AML-193 (cell line): ENCODE data around the gene BBS9.

Source experiments
- DNase-seq, 2 experiments: peaks; one replicate each; lab custom pipeline; 2025; lab: John Stamatoyannopoulos, UW

The BBS9 gene

GRCh38 chr7:33550363-33550762, 421.0 kb downstream of the BBS9 start:
- no peak for DNase-seq

DNA sequence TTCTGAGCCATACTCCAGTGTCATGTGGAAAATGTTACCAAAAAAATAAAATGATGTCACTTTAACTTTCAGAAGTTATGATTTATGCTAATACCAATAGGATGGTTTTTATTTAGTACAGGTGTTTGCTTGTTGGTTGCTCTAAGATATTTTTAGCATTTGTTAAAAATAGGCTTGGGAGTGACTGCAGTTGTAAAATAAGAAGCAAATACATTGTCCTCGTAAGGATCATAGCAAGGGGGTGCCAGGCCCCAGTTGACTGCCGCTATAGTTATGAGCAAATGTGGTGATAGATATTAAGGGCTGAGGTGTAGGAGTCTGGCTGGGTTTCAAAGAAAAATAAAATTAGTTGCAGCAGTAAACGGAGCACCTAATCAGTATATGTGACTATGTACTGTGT, 421.6 kb downstream of the BBS9 start:
- no peak for DNase-seq

DNA sequence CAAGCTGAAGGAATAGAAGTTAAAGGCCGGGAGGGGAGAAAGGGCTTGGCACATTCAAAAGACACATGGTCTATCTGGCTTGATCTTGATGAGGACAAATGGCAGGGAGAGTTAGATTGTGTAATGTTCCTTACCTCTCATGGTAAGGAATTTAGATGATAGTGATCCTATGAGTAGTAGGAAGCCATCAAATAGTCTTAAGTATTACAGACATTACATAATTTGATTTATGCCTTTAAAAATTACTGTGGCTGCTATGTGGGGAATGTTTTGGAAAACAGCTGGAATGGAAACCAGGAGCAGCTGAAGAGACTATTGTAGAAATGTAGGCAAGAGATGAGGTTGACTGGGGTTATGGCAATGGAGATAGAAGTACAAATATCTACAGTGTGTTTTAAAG, 424.7 kb downstream of the BBS9 start:
- no peak for DNase-seq

DNA sequence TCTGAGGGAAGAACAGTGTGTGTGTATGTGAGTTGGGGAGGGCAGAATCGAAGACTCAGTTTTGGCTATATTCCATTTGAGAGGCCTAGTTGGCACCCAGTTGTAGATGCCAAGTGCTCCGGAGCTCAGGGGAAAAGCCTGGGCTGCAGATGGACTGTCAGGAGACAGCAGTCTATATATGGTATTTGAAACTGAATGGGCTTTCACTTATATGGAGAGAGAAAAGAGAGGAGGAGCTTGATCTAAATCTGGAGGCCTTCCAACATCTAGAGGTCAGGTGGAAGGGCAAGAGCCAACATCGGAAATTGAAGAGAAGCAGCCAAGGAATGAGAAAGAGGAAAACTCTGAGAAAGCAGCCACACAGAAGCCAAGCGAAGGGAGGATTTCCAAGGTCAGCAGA, 425.2 kb downstream of the BBS9 start:
- no peak for DNase-seq

DNA sequence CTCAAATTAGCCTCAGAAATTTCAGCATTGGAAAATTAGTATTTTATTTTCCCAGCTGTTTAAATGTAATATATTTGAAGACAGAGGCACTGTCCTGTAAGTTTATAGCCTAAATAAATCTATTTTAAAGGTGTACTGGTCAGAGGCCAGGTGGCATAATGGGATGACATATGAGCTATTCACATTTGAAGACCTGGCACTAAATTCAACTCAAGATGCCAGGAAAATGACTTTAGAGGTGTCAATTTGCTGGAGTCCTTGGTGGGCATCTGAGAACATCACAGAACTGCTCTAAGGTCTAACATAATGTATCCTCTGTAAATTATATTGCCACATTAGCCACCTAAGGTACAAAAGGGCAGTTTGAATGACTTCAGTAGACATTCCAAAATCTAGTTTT, 427.1 kb downstream of the BBS9 start:
- no peak for DNase-seq

GRCh38 chr7:33558549-33559323, 429.4 kb downstream of the BBS9 start:
- no peak for DNase-seq

GRCh38 chr7:33559324-33559710, 430.0 kb downstream of the BBS9 start:
- no peak for DNase-seq

- DNase-seq: no peak
Observed at GRCh38 chr7:33562996-33563395, 433.6 kb downstream of the BBS9 start.

GRCh38 chr7:33563651-33564050, 434.3 kb downstream of the BBS9 start:
- no peak for DNase-seq

GRCh38 chr7:33578166-33578565, 448.8 kb downstream of the BBS9 start:
- DNase-seq: no peak

- DNase-seq: no peak
Observed at GRCh38 chr7:33578881-33579672, 449.7 kb downstream of the BBS9 start.

DNA sequence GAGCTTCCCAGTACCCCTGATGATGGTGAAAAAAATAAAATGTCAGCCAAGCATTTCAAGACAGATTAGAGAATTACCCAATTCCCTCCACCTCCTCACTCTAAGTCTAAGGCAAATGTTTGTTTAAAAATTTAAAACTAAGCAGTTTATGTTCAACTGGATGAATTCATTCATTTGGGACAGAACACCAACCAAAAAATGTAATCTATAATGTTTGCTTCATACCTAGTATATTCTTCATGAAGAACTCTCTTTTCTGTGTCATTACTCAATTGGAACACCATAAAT, 450.3 kb downstream of the BBS9 start:
- DNase-seq: no peak

- no peak for DNase-seq
Observed at GRCh38 chr7:33581236-33581635, 451.9 kb downstream of the BBS9 start.

DNA sequence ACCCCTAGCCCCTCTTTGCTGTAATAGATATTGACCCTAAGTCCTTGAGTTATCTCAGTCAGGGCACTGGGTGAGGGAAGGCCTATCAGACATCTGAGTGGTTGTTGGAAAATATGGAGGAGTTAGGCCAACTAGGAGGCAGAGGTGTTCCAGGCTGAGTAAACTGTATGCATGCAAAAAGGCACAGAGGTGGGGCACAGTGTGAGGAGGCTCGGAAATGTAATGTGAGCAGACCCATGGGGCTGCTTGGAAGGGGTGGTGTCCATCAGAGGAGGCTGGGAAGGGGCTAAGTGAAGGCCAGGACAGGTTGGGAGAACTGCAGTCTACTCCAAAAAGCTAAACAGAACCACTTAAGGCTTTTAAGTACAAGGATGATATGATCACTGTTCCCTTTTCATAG, 452.7 kb downstream of the BBS9 start:
- no peak for DNase-seq

GRCh38 chr7:33582533-33582932, 453.2 kb downstream of the BBS9 start:
- DNase-seq: no peak

DNA sequence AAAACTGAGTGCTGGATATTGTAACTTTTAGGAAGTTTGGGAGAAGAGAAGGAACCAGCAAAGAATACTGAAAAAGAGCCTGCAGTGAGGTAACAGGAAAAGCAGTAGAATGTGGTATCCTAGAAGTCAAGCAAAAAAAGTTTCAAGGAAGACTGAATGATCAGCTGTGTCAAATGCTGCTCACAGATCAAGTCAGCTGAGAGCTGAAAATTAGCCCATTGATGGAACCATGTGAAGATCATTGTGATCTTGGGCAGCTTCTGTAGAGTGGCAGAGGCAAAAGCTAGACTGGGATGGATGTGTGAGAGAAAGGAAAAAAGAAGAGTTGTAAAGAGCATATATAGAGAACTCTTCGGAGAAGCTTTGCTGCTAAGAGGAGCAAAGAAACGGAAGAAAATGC, 460.5 kb downstream of the BBS9 start:
- no peak for DNase-seq

DNA sequence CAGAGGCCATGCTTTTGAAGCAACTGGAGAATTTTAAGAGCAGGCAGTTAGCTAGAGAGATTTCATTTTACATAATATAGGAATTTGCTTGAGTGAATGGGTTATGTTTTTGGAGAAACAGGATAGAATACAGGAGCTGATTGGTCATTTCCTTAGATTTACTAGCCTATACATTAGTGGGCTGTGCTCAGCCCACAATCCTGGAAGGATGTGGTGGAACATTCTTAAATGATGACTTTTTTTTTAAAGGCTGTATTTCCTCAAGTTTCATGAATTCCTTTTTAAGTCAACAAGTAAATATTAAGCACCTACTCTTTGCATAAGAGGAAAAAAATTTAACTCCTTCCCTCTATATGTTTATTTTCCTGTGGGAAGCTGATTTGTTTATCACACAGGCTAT, 461.6 kb downstream of the BBS9 start:
- no peak for DNase-seq

GRCh38 chr7:33591490-33591889, 462.1 kb downstream of the BBS9 start:
- DNase-seq: peak in 1 of 2 experiments; percentile 11

GRCh38 chr7:33592718-33593117, 463.4 kb downstream of the BBS9 start:
- DNase-seq: no peak

DNA sequence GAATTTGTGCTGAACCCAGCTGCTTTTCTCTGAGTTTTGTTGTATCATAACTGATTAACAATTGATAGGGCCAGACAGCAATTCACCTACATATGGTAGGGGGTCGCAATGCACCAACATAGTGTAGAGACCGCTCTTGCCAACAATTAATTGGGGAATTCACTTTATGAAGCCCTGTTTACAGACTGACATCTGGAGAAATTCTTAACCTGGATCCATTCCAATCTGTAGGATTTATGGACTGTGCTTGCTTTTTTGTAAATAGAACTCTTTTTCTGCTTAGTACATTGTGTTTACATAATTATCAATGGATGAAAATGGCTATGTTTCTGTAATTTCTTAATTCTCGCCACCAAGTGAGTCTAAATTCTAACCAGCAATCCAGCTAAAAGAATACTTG, 464.2 kb downstream of the BBS9 start:
- DNase-seq: no peak

DNA sequence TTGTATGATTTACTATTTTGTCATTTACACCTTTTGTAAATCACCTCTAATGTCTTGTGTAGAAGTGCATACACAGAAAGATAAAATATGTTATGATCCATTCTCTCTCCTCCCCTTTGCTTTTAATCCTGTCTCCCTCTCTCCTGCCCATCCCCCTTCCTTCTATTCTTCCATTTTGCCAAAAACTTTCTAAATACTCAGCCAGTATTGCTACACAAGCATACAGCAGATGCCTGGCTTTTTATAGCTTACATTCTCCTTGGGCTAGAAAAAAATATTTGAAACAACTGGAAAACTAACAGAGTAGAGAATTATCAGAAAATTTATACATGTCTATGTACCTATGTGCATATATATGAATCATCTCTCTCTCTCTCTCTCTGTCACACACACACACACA, 467.3 kb downstream of the BBS9 start:
- DNase-seq: no peak

- no peak for DNase-seq
Observed at GRCh38 chr7:33597181-33597580, 467.8 kb downstream of the BBS9 start.

GRCh38 chr7:33601101-33601500, 471.7 kb downstream of the BBS9 start:
- no peak for DNase-seq

DNA sequence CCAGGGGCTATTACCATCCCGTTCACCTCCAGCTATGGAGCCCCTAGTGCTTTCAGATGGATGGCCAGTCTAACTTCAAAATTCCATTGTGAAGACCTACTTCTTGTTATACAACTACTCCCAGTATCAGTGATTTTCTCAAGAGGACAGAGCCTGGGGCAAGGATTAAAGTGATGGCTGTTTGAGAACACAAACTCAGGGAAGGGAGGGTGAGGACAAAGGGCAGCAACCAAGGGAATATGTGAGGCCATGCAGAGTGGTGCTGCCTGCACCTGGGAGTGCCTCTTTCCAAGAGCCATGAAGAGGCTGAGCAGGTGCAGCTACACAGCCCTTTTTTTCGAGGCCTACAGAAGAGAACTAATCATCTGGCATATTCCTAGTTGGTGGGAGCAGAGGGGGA, 472.5 kb downstream of the BBS9 start:
- no peak for DNase-seq
